GM12878 (cell line): ENCODE data around the gene TUBB.

ENCODE experiments used
- CTCF ChIP-seq, 3 experiments: IDR thresholded peaks in 2 of 3; conservative IDR thresholded peaks in 1 of 3; 2 replicates each; pipeline ENCODE4 v1.5.1; 2011; ENCODE audit warnings: low read depth in 3 of 3, low read length in 3 of 3, mild to moderate bottlenecking in 3 of 3, control low read depth in 2 of 3, moderate library complexity in 2 of 3, inconsistent platforms in 1 of 3, mixed read lengths in 1 of 3; ENCODE audit not compliant: control insufficient read depth in 2 of 3, insufficient read depth in 1 of 3; ENCODE audit errors: extremely low read depth in 1 of 3
- EZH2 ChIP-seq: IDR thresholded peaks from 2 replicates; pipeline ENCODE4 v1.6.1; 2012; ENCODE audit warnings: low read depth, mild to moderate bottlenecking, control low read depth, inconsistent platforms, low read length, borderline replicate concordance; ENCODE audit not compliant: control insufficient read depth
- IRF5 ChIP-seq: fragments of 450-650 bp; IDR thresholded peaks from 2 replicates; pipeline ENCODE4 v1.6.1; 2017; ENCODE audit warnings: borderline replicate concordance
- RCOR1 ChIP-seq: conservative IDR thresholded peaks from 2 replicates; pipeline ENCODE4 v1.6.1; 2012; ENCODE audit warnings: low read depth, low read length, improper control_type of control experiment
- SIN3A ChIP-seq: IDR thresholded peaks from 2 replicates; pipeline ENCODE4 v1.6.1; 2012; ENCODE audit warnings: low read depth, low read length, improper control_type of control experiment
- SREBF2 ChIP-seq: IDR thresholded peaks from 2 replicates; pipeline ENCODE4 v1.6.1; 2012; ENCODE audit warnings: mild to moderate bottlenecking, low read length

- TF ChIP-seq EZH2 (no peak), SIN3A (no peak), CTCF (IDR thresholded peaks at IDR 0.05 in 2 of 3, conservative IDR thresholded peaks at IDR 0.05 in 1 of 3; ENCODE audit: control insufficient read depth in 2 of 3, extremely low read depth in 1 of 3, insufficient read depth in 1 of 3, low read depth in 3 of 3, low read length in 3 of 3) (no peak), SREBF2 (no peak), IRF5 (no peak), RCOR1 (no peak)
Observed at GRCh38 chr6:30763618-30764489, 43.7 kb downstream of the TUBB start.
